ENCODE data around the gene PCDHB15.
A peak's percentile ranks its signal among the peaks of the same experiment; 100 is the strongest.
"Not testable (repeated sequence)": the region's sequence is repeated elsewhere in the genome, so short reads cannot be mapped to it uniquely, and the experiment has no call there.

Gene PCDHB15

GRCh38 chr5:141245250-141245717 lies at the start of gene PCDHB15:
Gene PCDHB15, plus strand, starts transcription at chr5:141245395. Its CDS starts 184 bp downstream, at chr5:141245579.
- DNase-seq: peak; percentile 9

DNA sequence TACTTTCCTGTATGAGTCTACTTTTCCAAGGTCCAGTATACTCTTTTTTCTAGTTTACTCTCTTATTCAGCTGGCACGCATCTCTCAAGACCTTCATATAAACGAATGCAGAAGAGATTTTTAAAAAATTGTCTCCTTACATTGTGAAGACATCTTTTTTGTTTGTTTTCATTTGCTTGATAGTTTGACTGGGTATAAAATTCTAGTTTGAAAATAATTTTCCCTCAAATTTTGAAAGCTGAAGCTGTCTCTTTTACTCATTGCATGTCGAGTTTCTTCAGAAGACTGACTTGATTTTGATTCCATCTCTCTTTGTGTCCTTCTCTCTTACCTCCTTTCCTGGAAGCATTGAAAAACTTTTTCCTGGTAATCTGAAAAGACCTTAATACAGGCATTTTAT lies 48.8 kb upstream of the PCDHB15 start:
- DNase-seq: no peak

GRCh38 chr5:141199359-141200235 lies 45.6 kb upstream of the PCDHB15 start, which contains the start of gene PCDHB11:
Gene PCDHB11, plus strand, starts transcription at chr5:141199627. Its CDS starts 148 bp downstream, at chr5:141199775.
- DNase-seq: no peak

DNA sequence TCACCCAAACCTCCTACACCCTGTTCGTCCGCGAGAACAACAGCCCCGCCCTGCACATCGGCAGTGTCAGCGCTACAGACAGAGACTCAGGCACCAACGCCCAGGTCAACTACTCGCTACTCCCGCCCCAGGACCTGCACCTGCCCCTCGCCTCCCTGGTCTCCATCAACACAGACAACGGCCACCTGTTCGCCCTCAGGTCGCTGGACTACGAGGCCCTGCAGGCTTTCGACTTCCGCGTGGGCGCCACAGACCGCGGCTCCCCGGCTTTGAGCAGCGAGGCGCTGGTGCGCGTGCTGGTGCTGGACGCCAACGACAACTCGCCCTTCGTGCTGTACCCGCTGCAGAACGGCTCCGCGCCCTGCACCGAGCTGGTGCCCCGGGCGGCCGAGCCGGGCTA lies 44.1 kb upstream of the PCDHB15 start:
- not testable (repeated sequence) for DNase-seq

GRCh38 chr5:141201646-141202045 lies 43.5 kb upstream of the PCDHB15 start:
- DNase-seq: not testable (repeated sequence)

- DNase-seq: no peak
Measured at GRCh38 chr5:141208478-141208877, 36.7 kb upstream of the PCDHB15 start, which contains the start of gene PCDHB12. Gene PCDHB12, plus strand, starts transcription at chr5:141208719. Its CDS starts 189 bp downstream, at chr5:141208908.

DNA sequence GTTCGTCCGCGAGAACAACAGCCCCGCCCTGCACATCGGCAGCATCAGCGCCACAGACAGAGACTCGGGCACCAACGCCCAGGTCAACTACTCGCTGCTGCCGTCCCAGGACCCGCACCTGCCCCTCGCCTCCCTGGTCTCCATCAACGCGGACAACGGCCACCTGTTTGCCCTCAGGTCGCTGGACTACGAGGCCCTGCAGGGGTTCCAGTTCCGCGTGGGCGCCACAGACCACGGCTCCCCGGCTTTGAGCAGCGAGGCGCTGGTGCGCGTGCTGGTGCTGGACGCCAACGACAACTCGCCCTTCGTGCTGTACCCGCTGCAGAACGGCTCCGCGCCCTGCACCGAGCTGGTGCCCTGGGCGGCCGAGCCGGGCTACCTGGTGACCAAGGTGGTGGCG lies 34.9 kb upstream of the PCDHB15 start:
- DNase-seq: not testable (repeated sequence)

GRCh38 chr5:141210849-141211248 lies 34.3 kb upstream of the PCDHB15 start:
- DNase-seq: not testable (repeated sequence)

GRCh38 chr5:141213656-141214339 lies 31.4 kb upstream of the PCDHB15 start, which contains the start of gene PCDHB13:
Gene PCDHB13, plus strand, starts transcription at chr5:141213919. Its CDS starts 205 bp downstream, at chr5:141214124.
- DNase-seq: not testable (repeated sequence)

- DNase-seq: not testable (repeated sequence)
Measured at GRCh38 chr5:141214583-141214982, 30.6 kb upstream of the PCDHB15 start.

DNA sequence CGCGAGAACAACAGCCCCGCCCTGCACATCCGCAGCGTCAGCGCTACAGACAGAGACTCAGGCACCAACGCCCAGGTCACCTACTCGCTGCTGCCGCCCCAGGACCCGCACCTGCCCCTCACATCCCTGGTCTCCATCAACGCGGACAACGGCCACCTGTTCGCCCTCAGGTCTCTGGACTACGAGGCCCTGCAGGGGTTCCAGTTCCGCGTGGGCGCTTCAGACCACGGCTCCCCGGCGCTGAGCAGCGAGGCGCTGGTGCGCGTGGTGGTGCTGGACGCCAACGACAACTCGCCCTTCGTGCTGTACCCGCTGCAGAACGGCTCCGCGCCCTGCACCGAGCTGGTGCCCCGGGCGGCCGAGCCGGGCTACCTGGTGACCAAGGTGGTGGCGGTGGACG lies 29.7 kb upstream of the PCDHB15 start:
- not testable (repeated sequence) for DNase-seq

DNA sequence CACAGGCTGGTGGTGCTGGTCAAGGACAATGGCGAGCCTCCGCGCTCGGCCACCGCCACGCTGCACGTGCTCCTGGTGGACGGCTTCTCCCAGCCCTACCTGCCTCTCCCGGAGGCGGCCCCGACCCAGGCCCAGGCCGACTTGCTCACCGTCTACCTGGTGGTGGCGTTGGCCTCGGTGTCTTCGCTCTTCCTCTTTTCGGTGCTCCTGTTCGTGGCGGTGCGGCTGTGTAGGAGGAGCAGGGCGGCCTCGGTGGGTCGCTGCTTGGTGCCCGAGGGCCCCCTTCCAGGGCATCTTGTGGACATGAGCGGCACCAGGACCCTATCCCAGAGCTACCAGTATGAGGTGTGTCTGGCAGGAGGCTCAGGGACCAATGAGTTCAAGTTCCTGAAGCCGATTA lies 29.2 kb upstream of the PCDHB15 start:
- DNase-seq: not testable (repeated sequence)

GRCh38 chr5:141223112-141223783 lies 21.9 kb upstream of the PCDHB15 start, which contains the start of gene PCDHB14:
Gene PCDHB14, plus strand, starts transcription at chr5:141223343. Its CDS starts 163 bp downstream, at chr5:141223506.
- DNase-seq: peak; percentile 21

DNA sequence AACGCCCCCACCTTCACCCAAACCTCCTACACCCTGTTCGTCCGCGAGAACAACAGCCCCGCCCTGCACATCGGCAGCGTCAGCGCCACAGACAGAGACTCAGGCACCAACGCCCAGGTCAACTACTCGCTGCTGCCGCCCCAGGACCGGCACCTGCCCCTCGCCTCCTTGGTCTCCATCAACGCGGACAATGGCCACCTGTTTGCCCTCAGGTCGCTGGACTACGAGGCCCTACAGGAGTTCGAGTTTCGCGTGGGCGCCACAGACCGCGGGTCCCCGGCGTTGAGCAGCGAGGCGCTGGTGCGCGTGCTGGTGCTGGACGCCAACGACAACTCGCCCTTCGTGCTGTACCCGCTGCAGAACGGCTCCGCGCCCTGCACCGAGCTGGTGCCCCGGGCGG lies 20.4 kb upstream of the PCDHB15 start:
- DNase-seq: not testable (repeated sequence)

GRCh38 chr5:141225421-141225820 lies 19.8 kb upstream of the PCDHB15 start:
- not testable (repeated sequence) for DNase-seq

- no peak for DNase-seq
Measured at GRCh38 chr5:141234109-141234667, 11.0 kb upstream of the PCDHB15 start.

DNA sequence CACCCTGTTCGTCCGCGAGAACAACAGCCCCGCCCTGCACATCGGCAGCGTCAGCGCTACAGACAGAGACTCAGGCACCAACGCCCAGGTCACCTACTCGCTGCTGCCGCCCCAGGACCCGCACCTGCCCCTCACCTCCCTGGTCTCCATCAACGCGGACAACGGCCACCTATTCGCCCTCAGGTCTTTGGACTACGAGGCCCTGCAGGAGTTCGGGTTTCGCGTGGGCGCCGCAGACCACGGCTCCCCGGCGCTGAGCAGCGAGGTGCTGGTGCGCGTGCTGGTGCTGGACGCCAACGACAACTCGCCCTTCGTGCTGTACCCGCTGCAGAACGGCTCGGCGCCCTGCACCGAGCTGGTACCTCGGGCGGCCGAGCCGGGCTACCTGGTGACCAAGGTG lies 9.3 kb upstream of the PCDHB15 start:
- not testable (repeated sequence) for DNase-seq

DNA sequence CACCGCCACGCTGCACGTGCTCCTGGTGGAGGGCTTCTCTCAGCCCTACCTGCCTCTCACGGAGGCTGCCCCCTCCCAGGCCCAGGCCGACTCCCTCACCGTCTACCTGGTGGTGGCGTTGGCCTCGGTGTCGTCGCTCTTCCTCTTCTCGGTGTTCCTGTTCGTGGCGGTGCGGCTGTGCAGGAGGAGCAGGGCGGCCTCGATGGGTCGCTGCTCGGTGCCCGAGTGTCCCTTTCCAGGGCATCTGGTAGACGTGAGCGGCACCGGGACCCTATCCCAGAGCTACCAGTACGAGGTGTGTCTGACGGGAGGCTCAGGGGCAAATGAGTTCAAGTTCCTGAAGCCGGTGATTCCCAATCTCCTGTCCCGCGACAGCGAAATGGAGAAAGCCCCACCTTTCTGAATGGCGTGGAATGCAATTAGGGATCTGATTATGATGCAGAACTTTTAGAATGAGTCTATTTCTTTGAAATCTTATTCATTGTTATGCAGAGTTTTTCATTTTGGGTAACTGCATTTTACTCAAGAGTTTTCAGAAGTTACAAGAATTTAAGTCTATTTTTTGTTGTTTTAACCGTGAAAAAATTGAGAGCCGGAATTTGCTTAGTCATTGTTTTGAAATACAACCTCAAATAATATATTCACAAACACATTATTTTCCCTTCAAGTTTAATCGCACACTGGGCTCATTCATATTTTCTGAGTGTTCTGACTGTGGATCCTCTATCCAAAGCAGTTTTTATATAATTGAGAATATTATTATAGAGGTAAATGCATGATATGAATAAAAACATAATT lies 8.5 kb upstream of the PCDHB15 start:
- no peak for DNase-seq

DNA sequence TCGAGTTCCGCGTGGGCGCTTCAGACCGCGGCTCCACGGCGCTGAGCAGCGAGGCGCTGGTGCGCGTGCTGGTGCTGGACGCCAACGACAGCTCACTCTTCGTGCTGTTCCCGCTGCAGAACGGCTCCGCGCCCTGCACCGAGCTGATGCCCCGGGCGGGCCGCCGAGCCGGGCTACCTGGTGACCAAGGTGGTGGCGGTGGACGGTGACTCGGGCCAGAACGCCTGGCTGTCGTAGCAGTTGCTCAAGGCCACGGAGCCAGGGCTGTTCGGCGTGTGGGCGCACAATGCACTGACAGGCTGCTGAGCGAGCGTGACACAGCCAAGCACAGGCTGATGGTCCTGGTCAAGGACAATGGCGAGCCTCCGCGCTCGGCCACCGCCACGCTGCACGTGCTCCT lies 3.7 kb upstream of the PCDHB15 start:
- no peak for DNase-seq

DNA sequence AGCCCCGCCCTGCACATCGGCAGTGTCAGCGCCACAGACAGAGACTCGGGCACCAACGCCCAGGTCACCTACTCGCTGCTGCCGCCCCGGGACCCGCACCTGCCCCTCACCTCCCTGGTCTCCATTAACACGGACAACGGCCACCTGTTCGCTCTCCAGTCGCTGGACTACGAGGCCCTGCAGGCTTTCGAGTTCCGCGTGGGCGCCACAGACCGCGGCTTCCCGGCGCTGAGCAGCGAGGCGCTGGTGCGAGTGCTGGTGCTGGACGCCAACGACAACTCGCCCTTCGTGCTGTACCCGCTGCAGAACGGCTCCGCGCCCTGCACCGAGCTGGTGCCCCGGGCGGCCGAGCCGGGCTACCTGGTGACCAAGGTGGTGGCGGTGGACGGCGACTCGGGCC lies 1.8 kb downstream of the PCDHB15 start:
- not testable (repeated sequence) for DNase-seq

DNA sequence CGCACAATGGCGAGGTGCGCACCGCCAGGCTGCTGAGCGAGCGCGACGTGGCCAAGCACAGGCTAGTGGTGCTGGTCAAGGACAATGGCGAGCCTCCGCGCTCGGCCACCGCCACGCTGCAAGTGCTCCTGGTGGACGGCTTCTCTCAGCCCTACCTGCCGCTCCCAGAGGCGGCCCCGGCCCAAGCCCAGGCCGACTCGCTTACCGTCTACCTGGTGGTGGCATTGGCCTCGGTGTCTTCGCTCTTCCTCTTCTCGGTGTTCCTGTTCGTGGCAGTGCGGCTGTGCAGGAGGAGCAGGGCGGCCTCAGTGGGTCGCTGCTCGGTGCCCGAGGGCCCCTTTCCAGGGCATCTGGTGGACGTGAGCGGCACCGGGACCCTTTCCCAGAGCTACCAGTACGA lies 2.2 kb downstream of the PCDHB15 start:
- not testable (repeated sequence) for DNase-seq

All from HCEC 1CT (cell line).